ENCODE results near the gene ACAD8.

Gene ACAD8

GRCh38 chr11:134253188-134253993 lies at the start of gene ACAD8, which contains the start of gene THYN1:
Gene ACAD8, plus strand, starts transcription at chr11:134253568. Its CDS starts 33 bp downstream, at chr11:134253601.
Gene THYN1, minus strand, starts transcription at chr11:134253352. Its CDS starts 470 bp downstream, at chr11:134252882.
- DNase-seq (ENCODE audit: low read depth in 2 of 2), result peak; percentile 89 to 90

- DNase-seq (ENCODE audit: low read depth in 2 of 2), result no peak
Measured at GRCh38 chr11:134205729-134206128, 47.6 kb upstream of the ACAD8 start.

GRCh38 chr11:134206185-134206584 lies 47.2 kb upstream of the ACAD8 start:
- DNase-seq (ENCODE audit: low read depth in 2 of 2), result no peak

- DNase-seq (ENCODE audit: low read depth in 2 of 2), result peak; percentile 40 to 49
Measured at GRCh38 chr11:134207538-134208239, 45.7 kb upstream of the ACAD8 start.

- no peak for DNase-seq (ENCODE audit: low read depth in 2 of 2)
Measured at GRCh38 chr11:134215836-134216235, 37.5 kb upstream of the ACAD8 start.

GRCh38 chr11:134216816-134217215 lies 36.6 kb upstream of the ACAD8 start:
- DNase-seq (ENCODE audit: low read depth in 2 of 2), result no peak

- DNase-seq (ENCODE audit: low read depth in 2 of 2), result no peak
Measured at GRCh38 chr11:134223121-134223520, 30.2 kb upstream of the ACAD8 start.

- DNase-seq (ENCODE audit: low read depth in 2 of 2), result peak; percentile 94
Measured at GRCh38 chr11:134223836-134224709, 29.3 kb upstream of the ACAD8 start, which contains the start of the genes NCAPD3 and VPS26B. Gene NCAPD3, minus strand, starts transcription at chr11:134223967. Its CDS starts 41 bp downstream, at chr11:134223926. Gene VPS26B, plus strand, starts transcription at chr11:134224671. Its CDS starts 452 bp downstream, at chr11:134225123.

GRCh38 chr11:134224710-134225664 lies 28.4 kb upstream of the ACAD8 start:
- DNase-seq (ENCODE audit: low read depth in 2 of 2), result peak; percentile 25 to 52

- DNase-seq (ENCODE audit: low read depth in 2 of 2), result no peak
Measured at GRCh38 chr11:134226806-134227325, 26.5 kb upstream of the ACAD8 start.

GRCh38 chr11:134228625-134229024 lies 24.7 kb upstream of the ACAD8 start:
- DNase-seq (ENCODE audit: low read depth in 2 of 2), result no peak

GRCh38 chr11:134229126-134229790 lies 24.1 kb upstream of the ACAD8 start:
- DNase-seq (ENCODE audit: low read depth in 2 of 2), result no peak

GRCh38 chr11:134230339-134230738 lies 23.0 kb upstream of the ACAD8 start:
- no peak for DNase-seq (ENCODE audit: low read depth in 2 of 2)

GRCh38 chr11:134231958-134232659 lies 21.3 kb upstream of the ACAD8 start:
- no peak for DNase-seq (ENCODE audit: low read depth in 2 of 2)

- DNase-seq (ENCODE audit: low read depth in 2 of 2), result no peak
Measured at GRCh38 chr11:134233729-134234179, 19.6 kb upstream of the ACAD8 start.

- no peak for DNase-seq (ENCODE audit: low read depth in 2 of 2)
Measured at GRCh38 chr11:134235399-134235798, 18.0 kb upstream of the ACAD8 start.

GRCh38 chr11:134236834-134237556 lies 16.4 kb upstream of the ACAD8 start:
- DNase-seq (ENCODE audit: low read depth in 2 of 2), result no peak

GRCh38 chr11:134237557-134237922 lies 15.8 kb upstream of the ACAD8 start:
- DNase-seq (ENCODE audit: low read depth in 2 of 2), result no peak

All from stimulated activated CD4-positive, alpha-beta T cell treated with anti-CD3 and anti-CD28 coated beads, Interleukin-1b, Interleukin-23, amount 100 ng/mL, for 4 hours (primary cell).